GM21515 (cell line): ENCODE results near the gene SETD2.
"Not testable (repeated sequence)": the region's sequence is repeated elsewhere in the genome, so short reads cannot be mapped to it uniquely, and the experiment has no call there.

Experiments
- ATAC-seq: cut with Tn5 transposase; IDR thresholded peaks from one replicate; pipeline ENCODE4 v1.9.1; 2021; ENCODE audit not compliant: unreplicated experiment

The SETD2 gene

GRCh38 chr3:47036145-47036544 lies 127.8 kb downstream of the SETD2 start:
- ATAC-seq: no peak

- ATAC-seq: no peak
Measured at GRCh38 chr3:47035645-47036044, 128.3 kb downstream of the SETD2 start.

GRCh38 chr3:47034868-47035489 lies 128.9 kb downstream of the SETD2 start:
- ATAC-seq: no peak

GRCh38 chr3:47031041-47031440 lies 132.9 kb downstream of the SETD2 start:
- ATAC-seq: not testable (repeated sequence)

GRCh38 chr3:47028667-47029066 lies 135.2 kb downstream of the SETD2 start:
- ATAC-seq: no peak

GRCh38 chr3:47028146-47028545 lies 135.8 kb downstream of the SETD2 start:
- ATAC-seq: no peak

GRCh38 chr3:47026432-47026831 lies 137.5 kb downstream of the SETD2 start:
- not testable (repeated sequence) for ATAC-seq

- ATAC-seq: no peak
Measured at GRCh38 chr3:47024932-47025331, 139.0 kb downstream of the SETD2 start.

GRCh38 chr3:47022641-47023071 lies 141.3 kb downstream of the SETD2 start:
- no peak for ATAC-seq

GRCh38 chr3:47020311-47020710 lies 143.6 kb downstream of the SETD2 start:
- no peak for ATAC-seq

- no peak for ATAC-seq
Measured at GRCh38 chr3:47019201-47019600, 144.7 kb downstream of the SETD2 start.

GRCh38 chr3:47018269-47018611 lies 145.7 kb downstream of the SETD2 start:
- no peak for ATAC-seq

- no peak for ATAC-seq
Measured at GRCh38 chr3:47017504-47018268, 146.2 kb downstream of the SETD2 start.

- no peak for ATAC-seq
Measured at GRCh38 chr3:47016934-47017435, 146.9 kb downstream of the SETD2 start.

- no peak for ATAC-seq
Measured at GRCh38 chr3:47016086-47016933, 147.6 kb downstream of the SETD2 start.

- ATAC-seq: no peak
Measured at GRCh38 chr3:47015151-47015550, 148.8 kb downstream of the SETD2 start.

- no peak for ATAC-seq
Measured at GRCh38 chr3:47014036-47014435, 149.9 kb downstream of the SETD2 start.

- no peak for ATAC-seq
Measured at GRCh38 chr3:47013231-47013630, 150.7 kb downstream of the SETD2 start.

- ATAC-seq: no peak
Measured at GRCh38 chr3:47012342-47013230, 151.3 kb downstream of the SETD2 start.

GRCh38 chr3:47011371-47011770 lies 152.5 kb downstream of the SETD2 start:
- no peak for ATAC-seq

GRCh38 chr3:47010910-47011309 lies 153.0 kb downstream of the SETD2 start:
- ATAC-seq: no peak
